ENCODE results near the gene DIAPH1.

DNA sequence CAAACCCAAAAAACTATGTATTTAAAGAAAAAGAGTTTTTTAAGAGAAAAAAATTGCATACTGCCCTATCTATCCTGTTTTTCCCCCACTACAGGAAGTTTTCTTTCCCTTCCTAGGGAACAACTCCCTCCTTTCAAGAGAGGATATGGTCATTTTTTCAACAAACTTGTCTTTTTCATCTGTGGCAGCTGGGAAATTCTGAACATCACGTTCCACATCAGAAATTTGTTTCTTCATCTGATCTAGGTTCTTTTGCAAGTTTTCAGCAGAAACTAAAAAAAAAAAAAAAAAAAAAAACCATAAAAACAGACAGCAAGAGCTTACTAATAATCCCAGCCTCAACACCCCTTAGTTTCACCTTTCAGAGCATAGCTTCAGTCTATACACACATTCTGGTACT is 91.4 kb downstream of the DIAPH1 start:
- TF ChIP-seq POLR2A (IDR thresholded peaks at IDR 0.05) (no peak), POLR2AphosphoS5 (IDR thresholded peaks at IDR 0.05) (no peak), EP300 (IDR thresholded peaks at IDR 0.05) (no peak)
- TF ChIP-seq, protein P1, sequence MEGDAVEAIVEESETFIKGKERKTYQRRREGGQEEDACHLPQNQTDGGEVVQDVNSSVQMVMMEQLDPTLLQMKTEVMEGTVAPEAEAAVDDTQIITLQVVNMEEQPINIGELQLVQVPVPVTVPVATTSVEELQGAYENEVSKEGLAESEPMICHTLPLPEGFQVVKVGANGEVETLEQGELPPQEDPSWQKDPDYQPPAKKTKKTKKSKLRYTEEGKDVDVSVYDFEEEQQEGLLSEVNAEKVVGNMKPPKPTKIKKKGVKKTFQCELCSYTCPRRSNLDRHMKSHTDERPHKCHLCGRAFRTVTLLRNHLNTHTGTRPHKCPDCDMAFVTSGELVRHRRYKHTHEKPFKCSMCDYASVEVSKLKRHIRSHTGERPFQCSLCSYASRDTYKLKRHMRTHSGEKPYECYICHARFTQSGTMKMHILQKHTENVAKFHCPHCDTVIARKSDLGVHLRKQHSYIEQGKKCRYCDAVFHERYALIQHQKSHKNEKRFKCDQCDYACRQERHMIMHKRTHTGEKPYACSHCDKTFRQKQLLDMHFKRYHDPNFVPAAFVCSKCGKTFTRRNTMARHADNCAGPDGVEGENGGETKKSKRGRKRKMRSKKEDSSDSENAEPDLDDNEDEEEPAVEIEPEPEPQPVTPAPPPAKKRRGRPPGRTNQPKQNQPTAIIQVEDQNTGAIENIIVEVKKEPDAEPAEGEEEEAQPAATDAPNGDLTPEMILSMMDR (IDR thresholded peaks at IDR 0.05) = no peak
